G401 (cell line): Measurements from ENCODE around the gene CRABP1. TPM values are rescaled to one million over a fixed set of nuclear protein-coding genes. Genes with fewer than 3 reads are reported as not detected.

Experiments used
- DNase-seq: peaks from one replicate; pipeline ENCODE4 v3.0.0-alpha.2; 2015; ENCODE audit warnings: low spot score
- in situ Hi-C: cut with HindIII; loops from 2 replicates; pipeline ENCODE4 v1.10.0; 2016; ENCODE audit warnings: low sequenced_read_pairs, mixed read lengths
- total RNA-seq: library from RNA; depleted of rRNA; stranded (reverse); fragments of >200 nt; shearing (Covaris generic); gene quantifications from 2 replicates; pipeline ENCODE4 v1.2.3, GENCODE V29; 2014; rRNA removed

Gene CRABP1
- total RNA-seq: not detected in 2 replicates

DNA sequence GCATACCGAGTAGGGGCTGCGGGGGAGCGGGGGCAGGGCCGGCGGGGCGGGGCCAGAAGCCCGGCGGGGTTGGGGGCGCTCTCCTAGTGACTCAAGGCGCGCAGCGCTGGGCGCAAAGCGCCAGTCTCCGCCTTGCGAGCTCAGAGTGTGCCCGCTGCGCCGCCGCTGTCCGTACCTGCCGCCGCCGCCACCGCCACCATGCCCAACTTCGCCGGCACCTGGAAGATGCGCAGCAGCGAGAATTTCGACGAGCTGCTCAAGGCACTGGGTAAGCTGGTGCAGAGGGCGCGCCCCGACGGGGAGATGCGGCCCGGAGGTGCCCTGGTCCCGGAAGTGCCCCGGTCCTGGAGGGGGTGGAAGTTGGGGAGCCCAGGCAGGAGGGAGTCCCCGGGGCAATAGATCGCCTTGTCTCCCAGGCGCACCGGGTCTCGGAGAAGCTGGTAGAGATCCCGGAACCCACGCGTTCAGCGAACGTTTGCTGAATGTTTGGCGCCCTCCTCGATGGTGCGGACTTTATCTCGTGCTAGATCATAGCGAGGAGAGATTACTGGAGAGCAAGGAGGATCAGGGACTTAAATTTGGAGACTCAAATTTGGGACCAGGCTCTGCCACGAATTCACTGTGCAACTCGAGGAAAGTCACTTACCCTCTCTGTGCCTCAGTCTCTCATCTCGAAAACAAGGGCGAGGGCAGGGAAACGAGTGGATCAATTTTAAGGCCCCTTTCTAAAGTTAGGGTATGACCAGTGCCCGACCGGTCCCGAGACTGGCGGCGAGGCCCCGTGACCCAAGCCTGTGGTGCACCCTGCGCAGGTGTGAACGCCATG lies at the start of gene CRABP1:
Gene CRABP1 (plus strand): TSS at position 123 of the 826 bp plus-strand sequence. CDS start 76 bp downstream, at position 199.
- in situ Hi-C loops: no loop called here
- no peak for DNase-seq

DNA sequence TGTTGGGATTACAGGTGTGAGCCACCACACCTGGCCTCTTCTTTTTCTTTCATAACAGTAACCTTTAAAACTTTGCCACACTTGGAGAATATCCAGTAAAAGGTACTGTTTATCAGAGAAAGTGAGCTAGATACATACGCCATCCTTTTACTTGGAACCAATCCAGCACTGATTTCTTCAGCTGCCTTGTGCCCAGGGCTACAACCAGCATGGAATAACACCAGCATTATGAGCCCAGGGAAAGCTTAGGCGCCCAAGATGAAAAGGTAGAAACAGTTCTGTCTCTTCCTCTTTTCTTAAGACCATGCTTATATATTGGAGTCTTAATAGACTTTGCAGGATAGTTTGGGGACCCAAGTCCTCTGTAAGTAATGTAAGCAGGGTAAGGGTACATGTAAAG lies 49.1 kb upstream of the CRABP1 start:
- no peak for DNase-seq
- in situ Hi-C loops: no loop called here

GRCh38 chr15:78291698-78292097 lies 48.5 kb upstream of the CRABP1 start:
- no peak for DNase-seq
- in situ Hi-C loops: no loop called here

DNA sequence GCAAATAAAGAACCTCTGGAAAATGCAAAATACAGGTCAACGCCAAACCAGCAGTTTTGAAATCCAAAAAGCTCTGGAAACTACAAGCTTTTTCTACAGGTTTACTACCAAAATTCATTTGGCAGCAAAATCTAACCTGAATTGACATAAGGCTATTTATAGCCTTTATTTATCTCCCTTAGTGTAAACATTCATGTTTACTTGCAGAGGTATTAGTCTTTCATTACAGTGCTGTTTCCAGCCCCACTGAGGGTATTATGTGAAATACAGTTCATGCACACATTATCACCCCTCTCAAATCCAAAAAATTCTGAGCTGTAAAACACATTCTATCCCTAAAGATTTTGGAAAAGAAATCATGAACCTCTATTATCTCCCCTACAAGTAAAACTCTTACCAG lies 47.9 kb upstream of the CRABP1 start:
- DNase-seq: no peak
- in situ Hi-C loops: no loop called here

DNA sequence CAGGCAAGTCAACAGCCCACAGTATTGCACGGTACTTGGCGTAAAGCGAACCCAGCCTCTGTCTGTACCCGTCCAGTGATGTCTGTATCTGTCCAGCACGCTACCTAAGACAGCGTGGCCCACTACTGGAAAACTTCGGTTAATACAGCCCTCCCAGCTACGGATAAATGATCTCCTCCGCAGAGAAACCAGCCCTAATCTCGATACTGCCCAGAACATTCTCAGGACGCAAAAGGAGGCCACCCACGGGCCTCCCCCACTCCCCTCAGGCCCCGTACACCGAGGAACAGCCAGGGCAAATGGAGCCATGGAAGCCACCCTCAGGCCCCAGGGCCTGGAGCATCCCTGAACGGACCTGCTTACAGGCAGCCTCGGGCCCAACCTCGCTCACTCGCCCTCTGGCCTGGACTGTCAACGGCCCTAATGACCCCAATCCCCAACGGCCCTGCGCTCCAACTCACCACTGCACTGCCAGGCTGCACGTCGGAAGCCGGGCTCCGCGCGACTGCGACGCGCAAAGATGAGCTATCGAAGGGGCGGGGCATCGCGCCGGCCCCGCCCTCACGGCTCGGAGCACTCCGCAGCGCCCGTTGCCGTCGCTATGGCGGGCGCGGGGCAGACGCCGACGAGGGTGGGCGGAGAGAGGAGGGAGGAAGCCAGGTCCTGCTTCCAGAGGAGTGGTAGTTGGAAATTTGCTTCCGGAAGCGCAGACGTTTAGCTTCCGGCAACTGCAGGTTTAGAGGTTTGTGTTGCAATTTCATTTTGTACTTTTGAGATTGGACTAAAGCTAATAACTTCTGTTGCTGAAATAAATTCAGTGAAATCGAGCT lies 40.8 kb upstream of the CRABP1 start, which contains the start of gene SKIC8:
Gene SKIC8 (minus strand): TSS at position 509 of the 830 bp plus-strand sequence. CDS start 3,923 bp downstream, outside the sequence.
- DNase-seq: peak; percentile 89
- in situ Hi-C loops: no loop called here

GRCh38 chr15:78301326-78301725 lies 38.8 kb upstream of the CRABP1 start:
- DNase-seq: no peak
- in situ Hi-C loops: no loop called here

DNA sequence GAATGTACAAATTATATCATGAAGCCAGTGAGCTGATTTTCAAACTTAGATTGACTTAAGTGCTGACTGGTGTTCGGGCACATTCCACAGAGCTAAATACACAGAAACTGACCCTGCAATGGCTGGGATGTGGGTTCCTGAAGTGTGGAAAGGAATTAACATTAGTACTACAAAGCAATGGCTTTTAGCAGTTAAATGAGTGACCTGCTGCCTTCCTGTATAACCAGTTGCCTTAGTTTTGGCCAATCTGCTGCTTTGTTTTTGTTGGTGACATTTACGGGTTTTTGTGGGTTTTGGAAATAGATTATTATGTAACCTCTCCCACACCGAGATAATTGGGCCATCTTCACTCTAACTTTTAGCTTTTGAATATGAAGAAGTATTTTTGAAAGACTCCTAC lies 38.3 kb upstream of the CRABP1 start:
- in situ Hi-C loops: no loop called here

DNA sequence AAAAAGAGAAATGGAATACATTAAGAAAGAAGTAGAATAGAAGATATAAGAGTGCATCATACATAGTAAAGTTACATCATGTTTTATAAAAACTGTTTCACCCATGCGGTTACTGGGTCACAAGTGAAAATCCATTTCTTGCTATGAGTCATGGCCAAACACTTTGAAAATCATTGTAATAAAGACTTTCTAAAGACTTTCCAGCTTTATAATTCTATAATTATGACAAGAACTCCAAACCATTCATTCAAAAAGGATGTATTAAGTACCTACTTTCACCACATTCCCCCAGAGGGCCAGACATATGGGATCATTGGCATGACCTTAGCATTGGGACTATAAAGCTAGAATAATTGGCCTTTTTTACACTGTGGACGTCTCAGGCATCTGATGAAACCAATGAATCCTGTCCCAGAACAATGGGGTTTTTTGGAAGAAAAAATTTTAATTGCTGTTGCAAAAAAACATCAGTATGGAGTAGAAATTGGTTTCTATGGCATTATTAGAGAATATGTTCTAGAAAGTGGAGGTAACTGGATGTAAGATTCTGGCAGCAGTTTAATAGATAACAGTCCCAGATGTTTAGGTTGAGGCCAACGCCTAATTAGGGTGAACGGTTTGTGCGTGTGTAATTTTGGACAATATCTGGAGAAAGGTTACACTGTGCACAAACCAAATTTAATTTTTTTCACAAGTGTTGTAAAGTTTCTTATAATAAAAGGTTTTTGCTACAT lies 37.4 kb upstream of the CRABP1 start:
- no peak for DNase-seq
- in situ Hi-C loops: no loop called here

More for the DNA sequence above, 38.3 kb upstream of the CRABP1 start:
- DNase-seq: peak; percentile 32

DNA sequence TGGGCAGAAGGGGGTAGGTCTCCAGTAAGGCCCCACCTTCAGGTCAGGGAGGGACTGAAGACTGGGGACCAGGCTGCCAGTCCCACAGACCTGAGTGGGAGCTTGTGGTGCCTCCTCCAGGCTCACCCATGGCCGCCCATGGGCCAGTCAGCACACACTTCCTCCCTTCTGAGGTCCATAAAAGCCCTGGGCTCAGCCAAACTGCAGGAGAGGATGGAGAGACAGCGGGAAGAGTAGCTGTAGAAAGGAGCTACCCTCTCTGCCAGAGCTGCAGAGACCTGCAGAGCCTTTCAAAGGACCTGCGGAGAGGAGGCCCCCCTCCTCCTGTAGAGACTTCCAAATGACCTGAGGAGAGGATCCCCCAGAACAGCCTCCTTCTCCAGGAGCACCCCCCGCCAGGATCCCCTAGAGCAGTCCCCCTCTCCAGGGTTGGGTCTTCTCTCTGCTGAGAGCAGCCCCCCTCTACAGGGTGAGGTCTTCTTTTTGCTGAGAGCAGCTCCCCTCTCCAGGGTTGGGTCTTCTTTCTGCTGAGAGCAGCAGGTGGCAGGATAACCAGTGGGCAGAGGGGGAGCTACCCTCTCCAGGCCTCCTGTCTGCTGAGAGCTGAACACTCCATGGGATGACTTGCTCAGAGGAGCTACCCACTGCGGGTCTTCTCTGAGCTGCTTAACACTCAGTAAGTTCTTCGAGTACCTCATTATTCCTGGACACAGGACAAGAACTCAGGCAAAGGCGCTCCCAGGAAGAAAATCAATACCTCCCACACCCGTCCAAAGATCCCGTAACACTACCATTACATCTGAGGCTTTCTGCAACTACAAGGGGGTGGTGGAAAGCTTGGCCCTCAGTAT lies 35.7 kb upstream of the CRABP1 start:
- in situ Hi-C loops: no loop called here
- DNase-seq: peak; percentile 32

- in situ Hi-C loops: no loop called here
- peak; percentile 41 for DNase-seq
Measured at GRCh38 chr15:78306176-78306774, 33.9 kb upstream of the CRABP1 start.

DNA sequence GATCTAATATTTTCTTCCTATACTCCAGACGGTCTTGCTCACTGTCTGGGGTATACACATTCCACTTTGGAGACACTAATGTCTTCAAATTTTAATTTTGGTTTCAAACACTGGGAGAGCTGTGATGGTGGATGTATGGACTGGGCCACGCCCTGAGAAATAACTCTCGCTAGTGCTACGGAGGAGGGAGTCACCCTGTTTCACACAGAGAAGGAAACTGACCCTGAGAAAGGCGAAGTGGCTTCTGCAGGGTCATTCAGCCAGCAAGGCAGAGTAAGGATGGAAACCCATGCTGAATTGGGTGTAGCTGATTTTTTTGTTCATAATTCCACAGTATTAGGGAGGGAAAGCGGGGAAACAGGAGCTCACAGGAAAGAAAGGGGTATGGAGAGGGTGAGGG lies 32.2 kb upstream of the CRABP1 start:
- in situ Hi-C loops: no loop called here
- no peak for DNase-seq

GRCh38 chr15:78308422-78309032 lies 31.6 kb upstream of the CRABP1 start:
- in situ Hi-C loops: no loop called here
- DNase-seq: peak; percentile 56

DNA sequence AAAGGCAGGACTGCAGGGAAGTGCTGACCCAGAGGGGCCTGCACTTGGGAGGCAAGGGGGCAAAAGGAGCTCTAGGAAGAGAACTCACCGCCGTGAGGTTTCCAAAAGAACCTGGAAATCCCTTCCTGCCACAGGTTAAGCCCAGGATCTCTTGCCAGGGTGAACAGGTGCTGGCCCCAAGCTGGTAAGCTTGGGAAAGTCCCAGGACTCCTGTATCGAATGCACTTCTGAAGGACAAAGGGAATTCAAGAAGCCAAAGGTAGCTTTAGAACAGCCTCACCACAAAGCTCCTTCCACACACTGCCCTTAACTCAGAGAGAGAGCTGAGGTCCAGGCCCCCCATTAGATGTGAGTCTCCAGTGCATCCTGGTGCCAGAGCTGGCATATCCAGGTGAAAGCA lies 28.9 kb upstream of the CRABP1 start:
- in situ Hi-C loops: no loop called here
- DNase-seq: no peak

- in situ Hi-C loops: no loop called here
- no peak for DNase-seq
Measured at GRCh38 chr15:78312536-78312935, 27.6 kb upstream of the CRABP1 start.

DNA sequence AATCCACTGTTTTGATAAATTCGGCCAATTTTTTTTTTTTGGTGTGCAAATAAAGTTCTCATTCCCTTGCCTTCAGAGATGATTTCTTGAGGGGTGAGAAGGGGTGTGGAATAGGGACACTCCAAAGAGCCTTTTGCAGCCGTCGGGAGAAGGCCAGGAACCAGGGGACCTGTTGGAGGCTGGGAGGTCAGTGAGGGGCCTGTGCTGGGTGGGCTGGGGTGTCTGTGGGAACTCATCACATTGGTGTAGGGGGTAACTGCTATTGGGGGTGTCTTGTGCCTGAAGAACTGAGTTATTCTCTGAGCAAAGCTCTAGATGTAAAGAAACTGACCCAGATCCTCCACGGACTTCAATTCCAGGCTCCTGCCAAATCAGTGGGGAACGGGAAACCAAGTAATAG lies 27.2 kb upstream of the CRABP1 start:
- DNase-seq: no peak
- in situ Hi-C loops: no loop called here

DNA sequence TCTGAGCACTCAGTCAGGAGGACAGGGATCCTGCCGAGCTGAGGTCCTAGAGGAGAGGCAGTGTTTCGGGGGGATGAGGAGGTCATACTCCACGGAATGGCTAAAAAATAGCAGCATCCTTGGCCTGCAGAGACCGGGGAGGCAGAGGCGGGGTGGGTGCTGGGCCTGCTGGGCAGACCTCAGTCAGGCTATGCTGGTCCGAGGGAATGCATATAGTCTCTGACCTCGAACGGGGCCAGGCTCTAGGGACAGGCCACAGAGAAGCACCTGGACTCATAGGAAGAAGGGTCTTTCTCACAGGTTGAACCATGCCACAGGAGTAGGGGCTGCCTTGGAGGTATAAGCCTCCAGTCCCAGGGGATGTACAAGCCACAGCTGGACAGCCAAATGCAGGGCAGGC lies 26.8 kb upstream of the CRABP1 start:
- no peak for DNase-seq
- in situ Hi-C loops: no loop called here

DNA sequence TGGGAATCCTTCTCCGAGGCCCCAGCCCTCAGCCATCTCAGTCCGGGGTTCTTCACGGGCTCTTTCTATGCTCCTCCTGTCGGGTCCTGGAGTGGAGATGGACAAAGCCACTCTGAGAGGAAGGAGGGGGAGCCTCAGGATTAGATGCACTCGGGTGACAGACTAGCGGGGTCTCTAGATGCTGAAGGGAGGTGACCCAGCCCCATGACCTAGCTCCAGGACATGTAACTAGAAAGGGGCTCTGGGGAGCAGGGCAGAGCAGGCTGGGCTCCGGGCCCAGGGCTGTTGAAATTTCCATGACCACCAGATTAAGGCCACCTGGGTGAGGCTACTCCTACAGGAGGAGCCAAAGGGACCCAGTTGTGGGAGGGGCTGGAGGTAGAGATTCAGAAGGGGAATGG lies 26.0 kb upstream of the CRABP1 start:
- no peak for DNase-seq
- in situ Hi-C loops: no loop called here
